Hematopoietic multipotent progenitor cell treated with erythropoietin and hydrocortisone succinate and interleukin-3 and kit ligand, for 6 days (in vitro differentiated cells): ENCODE measurements around the gene PSMB3.

ENCODE experiments used
- DNase-seq: peaks from one replicate; pipeline ENCODE4 v3.0.0-alpha.2; 2015

PSMB3 gene

GRCh38 chr17:38752308-38753070 is at the start of gene PSMB3:
Gene PSMB3 (plus strand): TSS chr17:38752741. CDS start chr17:38752827, 86 bp downstream.
- DNase-seq, result peak; percentile 100

- peak; percentile 63 for DNase-seq
Measured at GRCh38 chr17:38702916-38703741, 49.4 kb upstream of the PSMB3 start.

- DNase-seq, result peak; percentile 89
Measured at GRCh38 chr17:38703742-38704605, 48.6 kb upstream of the PSMB3 start.

DNA sequence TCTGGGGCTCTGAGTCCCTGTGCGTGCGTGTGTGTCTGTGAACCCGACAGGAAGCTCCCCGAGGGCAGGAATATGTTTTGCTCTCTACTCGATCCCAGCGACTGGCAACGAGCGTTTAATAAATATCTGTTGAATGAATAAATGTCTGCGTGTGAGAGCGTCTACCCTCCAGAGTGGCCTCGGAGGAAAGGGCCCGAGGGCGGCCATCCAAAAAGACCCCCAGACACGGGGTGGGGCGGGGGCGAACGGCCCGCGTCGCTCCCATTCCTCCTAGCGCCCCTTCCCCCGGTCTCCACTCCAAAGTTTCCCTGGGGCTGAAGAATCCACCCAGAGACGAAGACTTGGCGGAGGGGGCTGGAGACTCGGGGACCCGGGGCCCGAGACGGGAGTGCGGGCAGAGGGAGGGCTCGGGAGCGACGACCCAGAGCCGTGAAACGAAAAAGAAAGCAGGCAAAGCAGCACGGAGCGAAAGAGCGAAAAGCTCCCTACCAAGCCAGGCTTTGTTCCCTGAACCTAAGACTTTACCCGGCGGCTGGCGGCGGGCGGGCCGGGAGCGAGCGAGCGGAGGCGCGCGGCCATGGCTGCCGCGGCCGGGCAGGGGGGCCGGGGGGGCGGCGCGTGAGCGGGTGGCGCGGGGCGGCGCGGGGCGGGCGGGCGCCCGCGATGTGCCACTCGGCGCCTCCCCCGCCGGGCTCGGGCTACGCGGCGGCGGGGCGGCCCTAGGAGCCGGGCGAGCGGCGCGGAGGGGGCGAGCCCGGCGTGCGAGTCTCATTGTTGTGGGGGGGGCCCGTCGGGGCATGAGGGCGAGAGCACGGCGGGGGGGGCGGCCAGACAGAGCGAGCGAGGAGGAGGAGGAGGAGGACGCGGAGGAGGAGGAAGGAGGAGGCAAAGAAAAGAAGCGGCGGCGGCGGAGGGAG is 47.7 kb upstream of the PSMB3 start, which contains the start of gene MLLT6:
Gene MLLT6, plus strand, starts transcription at position 668 of the 917 bp plus-strand sequence. CDS start 360 bp downstream, outside the sequence.
- peak; percentile 87 for DNase-seq

GRCh38 chr17:38705523-38705802 is 47.1 kb upstream of the PSMB3 start:
- no peak for DNase-seq

GRCh38 chr17:38705803-38706504 is 46.6 kb upstream of the PSMB3 start:
- no peak for DNase-seq

DNA sequence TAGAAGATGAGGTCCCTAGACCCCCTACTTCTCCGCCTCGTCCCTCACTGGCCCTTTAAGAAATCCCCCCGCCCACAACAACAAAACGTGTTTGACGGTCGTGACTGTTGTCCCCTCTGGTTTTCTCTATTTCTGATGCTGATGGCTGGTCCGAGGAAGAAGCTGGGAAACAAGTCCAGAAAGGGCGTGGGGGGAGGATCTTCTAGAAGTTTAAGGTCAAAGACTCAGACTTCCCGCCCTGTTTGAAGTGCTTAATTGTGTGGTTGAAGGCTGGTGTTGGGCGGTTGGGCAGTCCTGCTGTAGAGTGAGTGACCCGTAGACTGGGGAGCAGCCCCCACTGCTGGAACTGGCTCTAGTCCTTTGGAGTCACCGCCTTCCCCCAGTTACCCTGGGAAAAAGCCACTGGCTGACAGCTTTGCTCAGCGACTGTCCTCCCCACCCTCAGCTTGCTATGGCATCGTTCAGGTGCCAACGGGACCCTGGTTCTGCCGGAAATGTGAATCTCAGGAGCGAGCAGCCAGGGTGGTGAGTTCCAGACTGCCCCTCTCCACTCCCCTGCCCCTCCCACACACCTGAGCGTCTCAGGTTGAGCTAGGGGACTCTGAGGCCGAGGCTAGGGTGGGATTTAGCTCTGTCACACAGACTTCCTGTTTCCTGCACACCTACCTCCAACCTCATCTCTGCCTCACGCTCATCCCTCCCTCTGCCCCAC is 45.9 kb upstream of the PSMB3 start:
- DNase-seq, result peak; percentile 41

GRCh38 chr17:38707678-38708351 is 44.7 kb upstream of the PSMB3 start:
- DNase-seq, result no peak

GRCh38 chr17:38709104-38709820 is 43.3 kb upstream of the PSMB3 start:
- DNase-seq, result no peak

DNA sequence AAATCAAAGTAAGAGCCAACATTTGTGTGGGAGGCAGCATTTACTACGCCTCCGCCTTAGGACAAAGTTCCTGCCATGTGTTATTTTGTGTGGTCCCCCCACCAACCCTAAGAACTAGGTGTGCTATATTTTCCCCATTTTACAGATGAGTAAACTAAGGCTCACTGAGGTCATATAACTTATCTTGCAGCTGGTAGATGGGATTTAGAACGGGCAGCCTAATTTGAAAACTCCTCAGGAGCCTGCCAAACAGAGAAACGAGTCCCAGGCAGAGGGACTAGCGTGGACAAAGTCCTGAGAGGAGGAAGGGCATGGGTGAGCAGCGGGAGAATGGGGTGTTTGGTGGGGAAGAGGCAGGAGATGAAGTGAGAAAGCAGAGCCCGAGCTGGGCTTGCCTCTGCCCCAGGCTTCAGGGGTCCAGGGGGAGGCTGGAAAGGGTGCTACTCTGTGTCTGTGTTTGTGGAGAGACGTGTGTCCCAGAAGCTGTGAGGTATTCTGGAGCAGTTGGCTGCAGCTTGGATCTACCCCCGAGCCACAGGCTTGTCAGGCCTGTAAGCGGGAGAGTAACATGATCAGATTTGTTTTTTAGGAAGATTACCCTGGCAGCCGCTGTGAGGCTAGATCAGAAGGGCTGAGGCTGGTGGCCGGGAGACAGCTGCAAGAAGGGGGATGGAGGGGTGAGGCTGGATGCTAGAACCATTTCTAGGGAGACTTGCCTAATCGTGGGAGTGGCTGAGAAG is 42.5 kb upstream of the PSMB3 start:
- no peak for DNase-seq

DNA sequence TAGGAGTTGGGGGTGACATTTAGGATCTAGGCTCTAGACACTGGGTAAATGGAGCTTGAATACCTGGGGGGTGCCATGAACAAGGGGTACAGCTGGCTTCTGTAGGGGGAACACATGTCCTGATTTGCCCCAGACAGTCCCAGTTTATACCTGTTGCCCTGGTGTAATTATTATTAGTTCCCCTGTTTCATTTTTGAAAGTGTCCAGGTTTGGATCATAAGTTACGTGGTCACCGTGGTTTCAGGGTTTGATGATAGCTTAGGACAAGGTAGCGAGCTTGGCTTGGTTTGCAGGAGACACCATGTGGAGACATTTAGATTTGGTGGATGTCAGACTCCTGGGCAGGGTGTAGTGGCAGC is 42.0 kb upstream of the PSMB3 start:
- DNase-seq, result no peak

- DNase-seq, result no peak
Measured at GRCh38 chr17:38710985-38711384, 41.6 kb upstream of the PSMB3 start.

GRCh38 chr17:38711792-38712571 is 40.6 kb upstream of the PSMB3 start:
- DNase-seq, result no peak

GRCh38 chr17:38712593-38712992 is 39.9 kb upstream of the PSMB3 start:
- DNase-seq, result no peak

DNA sequence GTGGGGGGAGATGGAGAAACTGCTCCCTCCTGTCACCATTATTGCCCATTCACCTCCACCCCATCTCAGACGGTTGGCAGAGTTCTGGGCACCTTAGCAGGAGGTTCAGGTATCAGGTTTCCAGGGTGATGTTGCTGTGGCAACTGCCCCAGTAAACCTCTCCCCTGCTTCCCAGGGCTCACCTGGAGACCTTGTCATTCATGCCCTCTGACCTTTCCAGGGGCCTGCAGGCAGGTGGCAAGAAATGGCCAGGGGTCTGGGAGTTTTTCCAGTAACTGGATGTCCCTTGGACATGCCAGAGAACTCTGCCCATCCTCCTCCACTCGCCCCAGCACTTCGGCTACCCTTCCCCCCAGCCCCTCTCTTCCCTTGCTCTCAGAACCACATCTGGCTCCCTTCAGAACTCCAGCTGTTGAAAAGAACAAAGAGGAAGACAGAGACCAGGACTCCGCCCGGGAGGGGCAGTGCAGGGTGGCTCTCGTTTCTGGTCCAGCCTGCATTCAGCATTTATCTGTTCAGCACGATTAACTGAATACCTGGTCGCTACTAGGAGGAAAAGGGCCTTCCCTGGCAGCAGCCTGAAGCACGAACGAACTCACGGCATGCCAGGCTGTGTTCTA is 39.0 kb upstream of the PSMB3 start:
- DNase-seq, result no peak

DNA sequence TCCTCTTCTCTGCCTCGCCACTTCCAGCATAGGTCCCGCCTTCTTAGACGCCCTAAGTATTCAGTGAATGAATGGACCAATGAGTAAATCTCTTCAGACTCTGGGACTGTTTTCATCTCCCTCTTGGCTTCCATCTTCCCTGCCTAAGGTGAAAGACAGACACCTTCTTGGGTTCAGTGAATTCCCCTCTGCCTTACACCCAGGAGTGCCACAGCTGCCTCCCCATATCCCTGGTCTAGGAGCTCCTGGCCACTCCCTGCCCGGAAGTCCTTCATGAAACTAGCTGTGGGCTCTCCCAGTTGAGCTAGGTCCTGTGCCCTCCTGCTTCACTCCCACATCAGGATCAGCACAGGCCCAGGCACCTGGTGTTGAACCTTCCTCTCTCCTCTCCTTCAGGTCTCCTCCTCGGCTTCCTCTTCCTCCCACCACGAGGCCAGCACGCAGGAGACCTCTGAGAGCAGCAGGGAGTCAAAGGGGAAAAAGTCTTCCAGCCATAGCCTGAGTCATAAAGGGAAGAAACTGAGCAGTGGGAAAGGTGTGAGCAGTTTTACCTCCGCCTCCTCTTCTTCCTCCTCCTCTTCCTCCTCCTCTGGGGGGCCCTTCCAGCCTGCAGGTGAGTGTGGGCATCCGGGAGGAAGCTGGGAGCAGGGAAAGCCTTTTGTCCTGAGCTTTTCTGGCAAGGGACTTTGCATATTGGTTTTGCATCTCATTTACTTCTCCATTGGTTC is 37.2 kb upstream of the PSMB3 start:
- DNase-seq, result no peak
